Smooth muscle cell (in vitro differentiated cells): ENCODE measurements around the gene CCNDBP1. TPM values are rescaled to one million over a fixed set of nuclear protein-coding genes. Genes with fewer than 3 reads are reported as not detected.
"Not testable (repeated sequence)": the region's sequence is repeated elsewhere in the genome, so short reads cannot be mapped to it uniquely, and the experiment has no call there.

Source experiments
- DNase-seq: peaks from one replicate; lab custom pipeline; 2025; ENCODE audit not compliant: unreplicated experiment; lab: John Stamatoyannopoulos, UW
- H2AFZ ChIP-seq: fragments of 200-600 bp; sonication (generic); 2 replicates; pipeline ENCODE4 v1.6.0; 2016; ENCODE audit warnings: antibody characterized with exemption, low read depth, mild to moderate bottlenecking
- H3F3A ChIP-seq: fragments of 200-600 bp; sonication (generic); 2 replicates; pipeline ENCODE4 v1.6.0; 2017; ENCODE audit warnings: antibody characterized with exemption, low read depth
- H3K27ac ChIP-seq: fragments of 200-600 bp; sonication (generic); 2 replicates; pipeline ENCODE4 v1.5.1; 2016; ENCODE audit warnings: low read depth, mild to moderate bottlenecking
- H3K27me3 ChIP-seq: fragments of 200-600 bp; sonication (generic); 2 replicates; pipeline ENCODE4 v1.6.1; 2016; ENCODE audit warnings: low read depth, mild to moderate bottlenecking
- H3K36me3 ChIP-seq: fragments of 200-600 bp; sonication (generic); 2 replicates; pipeline ENCODE4 v1.5.1; 2016; ENCODE audit warnings: low read depth
- H3K4me1 ChIP-seq: fragments of 200-600 bp; sonication (generic); 2 replicates; pipeline ENCODE4 v1.5.1; 2016; ENCODE audit warnings: low read depth
- H3K4me2 ChIP-seq: fragments of 200-600 bp; sonication (generic); 2 replicates; pipeline ENCODE4 v1.6.0; 2016; ENCODE audit warnings: mild to moderate bottlenecking
- H3K4me3 ChIP-seq: fragments of 200-600 bp; sonication (generic); 2 replicates; pipeline ENCODE4 v1.5.1; 2016; ENCODE audit warnings: mild to moderate bottlenecking
- H3K79me2 ChIP-seq: fragments of 200-600 bp; sonication (generic); 2 replicates; pipeline ENCODE4 v1.6.0; 2016; ENCODE audit warnings: low read depth, mild to moderate bottlenecking
- H3K9ac ChIP-seq: fragments of 200-600 bp; sonication (generic); 2 replicates; pipeline ENCODE4 v1.6.0; 2016; ENCODE audit warnings: low read depth
- H3K9me3 ChIP-seq: fragments of 200-600 bp; sonication (generic); replicated peaks from 2 replicates; pipeline ENCODE4 v1.5.1; 2016; ENCODE audit warnings: low read depth
- H4K20me1 ChIP-seq: fragments of 200-600 bp; sonication (generic); 2 replicates; pipeline ENCODE4 v1.6.0; 2016; ENCODE audit warnings: low read depth
- CTCF ChIP-seq: fragments of 200-600 bp; sonication (generic); IDR thresholded peaks from 2 replicates; pipeline ENCODE4 v1.5.1; 2017; ENCODE audit warnings: borderline replicate concordance, mild to moderate bottlenecking, antibody characterized with exemption; ENCODE audit not compliant: insufficient read depth, poor library complexity, severe bottlenecking
- WGBS: methylation state at CpG from one replicate; pipeline ENCODE4 v1.1.7; 2016; ENCODE audit warnings: low lambda C conversion rate; 5-methylcytosine and 5-hydroxymethylcytosine counted together
- polyA plus RNA-seq: library from polyadenylated mRNA; unstranded; fragments of >200 nt; fragmentation: Nextera tagmentation; extraction: Ambion mirVana; gene quantifications from 2 replicates; pipeline ENCODE4 v1.2.1, GENCODE V29; 2016
- total RNA-seq: library from RNA; depleted of rRNA; stranded (reverse); fragments of >200 nt; gene quantifications from 2 replicates; pipeline ENCODE4 v1.2.3, GENCODE V29; 2014

The CCNDBP1 gene
- total and polyA plus RNA-seq, 2 experiments from 2014 or later: 22.1 to 30.5 TPM

GRCh38 chr15:43194795-43195194 is 9.6 kb downstream of the CCNDBP1 start:
- no peaks in the 10 kb centered on the region for H3K4me1 ChIP-seq
- no peaks in the 10 kb centered on the region for H3K27me3 ChIP-seq
- no peak overlapping the region for H3K4me3 ChIP-seq
- no peak for DNase-seq
- no peak overlapping the region for H3K4me2 ChIP-seq
- H3K9ac ChIP-seq: no peak overlapping the region
- H3F3A ChIP-seq: no peaks in the 10 kb centered on the region
- WGBS: 98% methylated on average over 2 of the region's 2 CpGs
- H3K9me3 ChIP-seq: no peaks in the 10 kb centered on the region
- H2AFZ ChIP-seq: no peak overlapping the region
- peaks cover 6% of the 10 kb centered on the region for H3K36me3 ChIP-seq
- H3K79me2 ChIP-seq: no peaks in the 10 kb centered on the region
- no peaks in the 10 kb centered on the region for H4K20me1 ChIP-seq
- H3K27ac ChIP-seq: no peak overlapping the region
- no peak for TF ChIP-seq CTCF

- no peaks in the 10 kb centered on the region for H3F3A ChIP-seq
- H3K9me3 ChIP-seq: no peaks in the 10 kb centered on the region
- H3K4me1 ChIP-seq: no peaks in the 10 kb centered on the region
- H3K4me3 ChIP-seq: no peak overlapping the region
- 96% methylated on average over 10 of the region's 10 CpGs for WGBS
- TF ChIP-seq CTCF: no peak
- H3K4me2 ChIP-seq: no peak overlapping the region
- no peaks in the 10 kb centered on the region for H3K79me2 ChIP-seq
- H4K20me1 ChIP-seq: no peaks in the 10 kb centered on the region
- no peak for DNase-seq
- no peaks in the 10 kb centered on the region for H3K27me3 ChIP-seq
- peaks cover 3% of the 10 kb centered on the region for H3K36me3 ChIP-seq
- no peak overlapping the region for H2AFZ ChIP-seq
- H3K27ac ChIP-seq: no peak overlapping the region
- no peak overlapping the region for H3K9ac ChIP-seq
Observed at GRCh38 chr15:43196760-43197548, 11.8 kb downstream of the CCNDBP1 start.

DNA sequence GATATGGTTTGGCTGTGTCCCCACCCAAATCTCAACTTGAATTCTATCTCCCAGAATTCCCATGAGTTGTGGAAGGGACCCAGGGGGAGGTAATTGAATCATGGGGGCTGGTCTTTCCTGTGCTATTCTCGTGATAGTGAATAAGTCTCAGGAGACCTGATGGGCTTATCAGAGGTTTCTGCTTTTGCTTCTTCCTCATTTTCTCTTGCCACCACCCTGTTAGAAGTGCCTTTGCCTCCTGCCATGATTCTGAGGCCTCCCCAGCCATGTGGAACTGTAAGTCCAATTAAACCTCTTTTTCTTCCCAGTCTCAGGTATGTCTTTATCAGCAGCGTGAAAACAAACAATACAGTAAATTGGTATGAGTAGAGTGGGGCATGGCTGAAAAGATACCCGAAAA is 12.6 kb downstream of the CCNDBP1 start:
- 95% methylated on average over 3 of the region's 3 CpGs for WGBS
- not testable (repeated sequence) for H3K27ac ChIP-seq, DNase-seq, H3K27me3 ChIP-seq, H3K9me3 ChIP-seq, H3K4me3 ChIP-seq, H3K79me2 ChIP-seq, H3K36me3 ChIP-seq, H4K20me1 ChIP-seq, H3F3A ChIP-seq, H3K9ac ChIP-seq, H2AFZ ChIP-seq, H3K4me2 ChIP-seq, H3K4me1 ChIP-seq

DNA sequence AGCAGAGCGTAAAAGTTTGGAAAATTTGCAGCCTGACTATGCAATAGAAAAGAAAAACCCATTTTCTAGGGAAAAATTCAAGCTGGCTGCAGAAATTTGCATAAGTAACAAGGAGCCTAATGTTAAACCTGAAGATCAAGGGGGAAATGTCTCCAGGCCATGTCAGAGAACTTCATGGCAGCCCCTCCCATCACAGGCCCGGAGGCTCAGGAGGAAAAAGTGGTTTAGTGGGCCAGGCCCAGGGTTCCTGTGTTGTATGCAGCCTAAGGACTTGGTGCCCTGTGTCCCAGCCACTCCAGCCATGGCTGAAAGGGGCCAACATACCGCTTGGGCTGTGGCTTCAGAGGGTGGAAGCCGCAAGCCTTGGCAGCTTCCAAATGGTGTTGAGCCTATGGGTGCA is 13.4 kb downstream of the CCNDBP1 start:
- H3K27me3 ChIP-seq: peaks cover 11% of the 10 kb centered on the region
- not testable (repeated sequence) for H4K20me1 ChIP-seq, H3K4me1 ChIP-seq, H3K4me2 ChIP-seq, H2AFZ ChIP-seq, H3K9me3 ChIP-seq, H3K4me3 ChIP-seq, H3F3A ChIP-seq, DNase-seq, H3K9ac ChIP-seq, H3K79me2 ChIP-seq, H3K36me3 ChIP-seq, H3K27ac ChIP-seq
- 97% methylated on average over 4 of the region's 4 CpGs for WGBS
